Fibroblast of skin of left biceps (primary cell): ENCODE measurements around the gene BTF3.

Source experiments
- DNase-seq, 2 experiments: peaks; one replicate each; pipeline ENCODE4 v3.0.0-alpha.2; 2013; ENCODE audit warnings: low read depth in 2 of 2

BTF3 gene

GRCh38 chr5:73523861-73524260, 25.6 kb downstream of the BTF3 start:
- no peak for DNase-seq

- no peak for DNase-seq
Measured at GRCh38 chr5:73525606-73526203, 27.5 kb downstream of the BTF3 start.

GRCh38 chr5:73528248-73528647, 30.0 kb downstream of the BTF3 start:
- DNase-seq, result no peak

- no peak for DNase-seq
Measured at GRCh38 chr5:73529081-73529480, 30.8 kb downstream of the BTF3 start.

- DNase-seq, result no peak
Measured at GRCh38 chr5:73531356-73531755, 33.1 kb downstream of the BTF3 start.

- no peak for DNase-seq
Measured at GRCh38 chr5:73532195-73532594, 34.0 kb downstream of the BTF3 start.

GRCh38 chr5:73534011-73534644, 35.9 kb downstream of the BTF3 start:
- DNase-seq, result no peak

GRCh38 chr5:73534971-73535370, 36.7 kb downstream of the BTF3 start:
- DNase-seq, result no peak

- no peak for DNase-seq
Measured at GRCh38 chr5:73539730-73540129, 41.5 kb downstream of the BTF3 start.

- DNase-seq, result no peak
Measured at GRCh38 chr5:73540192-73540591, 42.0 kb downstream of the BTF3 start.

- no peak for DNase-seq
Measured at GRCh38 chr5:73542020-73542419, 43.8 kb downstream of the BTF3 start.

GRCh38 chr5:73544429-73545402, 46.5 kb downstream of the BTF3 start:
- DNase-seq, result no peak

GRCh38 chr5:73545403-73545779, 47.1 kb downstream of the BTF3 start:
- DNase-seq, result no peak

- no peak for DNase-seq
Measured at GRCh38 chr5:73550016-73550415, 51.8 kb downstream of the BTF3 start.

GRCh38 chr5:73552642-73553041, 54.4 kb downstream of the BTF3 start:
- DNase-seq, result no peak
